H1 (cell line): Measurements from ENCODE around the gene C16orf95. TPM values are rescaled to one million over a fixed set of nuclear protein-coding genes. Genes with fewer than 3 reads are reported as not detected.

Experiments used
- CTCF ChIA-PET: fragments of 300-600 bp; sonication (Branson Sonifier 250); formaldehyde crosslinking; loops from one replicate; lab custom pipeline; 2021; ENCODE audit not compliant: partially characterized antibody; lab: Charles Lee
- POLR2A ChIA-PET: fragments of 300-600 bp; sonication (Branson Sonifier 250); formaldehyde crosslinking; loops from one replicate; lab custom pipeline; 2021; ENCODE audit warnings: inconsistent platforms; ENCODE audit not compliant: partially characterized antibody; lab: Charles Lee
- DNase-seq, 2 experiments: peaks; one replicate each; pipeline versions ENCODE4 v3.0.0 to v3.0.0-alpha.2; 2010 to 2022; ENCODE audit warnings: low spot score in 2 of 2, low read depth in 1 of 2, mixed read lengths in 1 of 2
- FAIRE-seq: peaks from 2 replicates; lab custom pipeline; 2011; peaks lifted over from hg19 to GRCh38; lab: Jason Lieb, UNC
- H2AFZ ChIP-seq: 2 replicates; pipeline ENCODE4 v1.8.1; 2012; ENCODE audit warnings: low read length, inconsistent platforms
- H2AK5ac ChIP-seq: 2 replicates; pipeline ENCODE4 v1.6.1; 2013; ENCODE audit warnings: low read depth, low read length
- H2BK120ac ChIP-seq: replicated peaks from 2 replicates; pipeline ENCODE3; 2013; ENCODE audit warnings: low read depth, low read length, inconsistent platforms
- H2BK12ac ChIP-seq: 2 replicates; pipeline ENCODE4 v1.6.1; 2013; ENCODE audit warnings: low read depth, low read length
- H2BK15ac ChIP-seq: 2 replicates; pipeline ENCODE4 v1.6.1; 2013; ENCODE audit warnings: low read length
- H2BK20ac ChIP-seq: 2 replicates; pipeline ENCODE4 v1.6.1; 2013; ENCODE audit warnings: low read length
- H2BK5ac ChIP-seq: 2 replicates; pipeline ENCODE4 v1.6.1; 2013; ENCODE audit warnings: low read depth, low read length
- H3K14ac ChIP-seq: 2 replicates; pipeline ENCODE4 v1.6.1; 2013; ENCODE audit warnings: inconsistent platforms; ENCODE audit not compliant: insufficient read length
- H3K18ac ChIP-seq: 2 replicates; pipeline ENCODE4 v1.6.1; 2013; ENCODE audit warnings: low read length; ENCODE audit errors: extremely low read depth
- H3K23ac ChIP-seq: 2 replicates; pipeline ENCODE4 v1.6.1; 2013; ENCODE audit warnings: inconsistent platforms; ENCODE audit not compliant: insufficient read length
- H3K23me2 ChIP-seq: 2 replicates; pipeline ENCODE4 v1.6.1; 2013; ENCODE audit warnings: low read depth, low read length
- H3K27ac ChIP-seq: 2 replicates; pipeline ENCODE4 v1.6.1; 2011; ENCODE audit warnings: low read depth, low read length, inconsistent platforms
- H3K27me3 ChIP-seq, 4 experiments: replicated peaks in 1 of 4; 1 replicate in 1 of 4; 2 replicates in 3 of 4; pipeline versions ENCODE4 v1.6.1 to v1.8.1; 2011 to 2013; ENCODE audit warnings: low read length in 3 of 4, mild to moderate bottlenecking in 3 of 4, inconsistent platforms in 2 of 4, mixed read lengths in 2 of 4, moderate library complexity in 1 of 4; ENCODE audit not compliant: control insufficient read depth in 3 of 4, insufficient read depth in 3 of 4; ENCODE audit errors: extremely low read depth in 1 of 4
- H3K36me3 ChIP-seq, 4 experiments: 2 replicates each; pipeline versions ENCODE4 v1.6.1 to v1.8.1; 2011 to 2013; ENCODE audit warnings: mild to moderate bottlenecking in 4 of 4, low read length in 3 of 4, moderate library complexity in 2 of 4, control low read depth in 1 of 4, inconsistent platforms in 1 of 4; ENCODE audit not compliant: insufficient read depth in 4 of 4, control insufficient read depth in 2 of 4
- H3K4ac ChIP-seq: replicated peaks from 2 replicates; pipeline ENCODE3; 2013; ENCODE audit warnings: low read length, low read depth, mixed read lengths, inconsistent platforms; ENCODE audit not compliant: insufficient read length
- H3K4me1 ChIP-seq, 4 experiments: replicated peaks in 1 of 4; 1 replicate in 1 of 4; 2 replicates in 3 of 4; pipeline versions ENCODE4 v1.6.1 to v1.8.1; 2011 to 2013; ENCODE audit warnings: low read length in 3 of 4, inconsistent platforms in 2 of 4, mixed read lengths in 1 of 4; ENCODE audit not compliant: insufficient read depth in 4 of 4, control insufficient read depth in 3 of 4
- H3K4me2 ChIP-seq, 2 experiments: 2 replicates each; pipeline versions ENCODE4 v1.6.1 to v1.8.1; 2011 to 2013; ENCODE audit warnings: low read depth in 2 of 2, low read length in 2 of 2, control low read depth in 1 of 2, inconsistent platforms in 1 of 2, mild to moderate bottlenecking in 1 of 2; ENCODE audit not compliant: insufficient read depth in 1 of 2
- H3K4me3 ChIP-seq, 4 experiments: fragments of 200-600, 300-600 bp in 1 of 4; sonication (generic), shearing (Covaris generic), sonication (Bioruptor Twin) in 1 of 4; 2 replicates each; pipeline versions ENCODE4 v1.5.1 to v1.8.1; 2011 to 2016; ENCODE audit warnings: low read length in 4 of 4, low read depth in 3 of 4, control low read depth in 2 of 4, inconsistent platforms in 2 of 4, mild to moderate bottlenecking in 2 of 4, mixed read lengths in 1 of 4, moderate library complexity in 1 of 4; ENCODE audit not compliant: insufficient read depth in 2 of 4; ENCODE audit errors: extremely low read depth in 1 of 4
- H3K56ac ChIP-seq: replicated peaks from 2 replicates; pipeline ENCODE3; 2013; ENCODE audit warnings: low read depth, mild to moderate bottlenecking, mixed read lengths, low read length, inconsistent platforms; ENCODE audit not compliant: insufficient read length
- H3K79me1 ChIP-seq: 2 replicates; pipeline ENCODE4 v1.6.1; 2013; ENCODE audit warnings: low read depth, low read length, control low read depth
- H3K79me2 ChIP-seq, 2 experiments: 2 replicates each; pipeline versions ENCODE4 v1.6.1 to v1.8.1; 2012 to 2013; ENCODE audit warnings: low read length in 2 of 2, mild to moderate bottlenecking in 2 of 2, inconsistent platforms in 1 of 2; ENCODE audit not compliant: insufficient read depth in 2 of 2, control insufficient read depth in 1 of 2
- H3K9ac ChIP-seq, 4 experiments: replicated peaks in 1 of 4; 1 replicate in 1 of 4; 2 replicates in 3 of 4; pipeline versions ENCODE4 v1.6.1 to v1.8.1; 2011 to 2013; ENCODE audit warnings: low read depth in 3 of 4, low read length in 3 of 4, control low read depth in 2 of 4, mild to moderate bottlenecking in 2 of 4, moderate library complexity in 2 of 4, inconsistent platforms in 1 of 4; ENCODE audit errors: extremely low read depth in 1 of 4
- H3K9me3 ChIP-seq, 2 experiments: 2 replicates each; pipeline versions ENCODE4 v1.6.1 to v1.8.1; 2012 to 2013; ENCODE audit warnings: mild to moderate bottlenecking in 2 of 2, moderate library complexity in 2 of 2, control low read depth in 1 of 2, inconsistent platforms in 1 of 2, low read depth in 1 of 2, low read length in 1 of 2, mixed read lengths in 1 of 2; ENCODE audit not compliant: insufficient read depth in 2 of 2
- H4K20me1 ChIP-seq, 2 experiments: replicated peaks in 1 of 2; 2 replicates each; pipeline versions ENCODE3 to v1.8.1; 2011 to 2013; ENCODE audit warnings: inconsistent platforms in 2 of 2, low read length in 2 of 2, mild to moderate bottlenecking in 1 of 2; ENCODE audit not compliant: insufficient read depth in 2 of 2, control insufficient read depth in 1 of 2
- H4K5ac ChIP-seq: 2 replicates; pipeline ENCODE4 v1.6.1; 2013; ENCODE audit warnings: low read length, low read depth, mixed read lengths, inconsistent platforms; ENCODE audit not compliant: insufficient read length
- H4K8ac ChIP-seq: 2 replicates; pipeline ENCODE4 v1.8.0; 2013; ENCODE audit warnings: mild to moderate bottlenecking, moderate library complexity, low read length, inconsistent platforms; ENCODE audit not compliant: insufficient read depth; ENCODE audit errors: extremely low read depth
- H4K91ac ChIP-seq: replicated peaks from 2 replicates; pipeline ENCODE3; 2013; ENCODE audit warnings: low read length, mixed read lengths, inconsistent platforms; ENCODE audit not compliant: insufficient read length
- SP1 ChIP-seq: IDR thresholded peaks from 2 replicates; pipeline ENCODE4 v1.6.1; 2011; ENCODE audit warnings: low read depth, low read length
- WGBS, 2 experiments: shearing (Covaris generic) in 1 of 2; methylation state at CpG; one replicate each; pipeline versions ENCODE4 v1.1.6 to v1.1.7; 2013 to 2015; ENCODE audit warnings: low lambda C conversion rate in 2 of 2, mixed read lengths in 2 of 2, inconsistent platforms in 1 of 2, low coverage in 1 of 2, missing lambda C conversion rate in 1 of 2; ENCODE audit not compliant: insufficient replicate concordance in 2 of 2, insufficient coverage in 1 of 2, insufficient read length in 1 of 2; ENCODE audit errors: extremely low coverage in 1 of 2, missing lambda C conversion rate in 1 of 2; 5-methylcytosine and 5-hydroxymethylcytosine counted together
- polyA plus RNA-seq, 7 experiments: library from polyadenylated mRNA; depleted of rRNA in 3 of 7; stranded (reverse) in 5 of 7; unstranded in 2 of 7; fragments of >200 nt in 5 of 7; fragments of 200-250 nt in 2 of 7; gene quantifications; 1 replicate in 5 of 7; 2 replicates in 1 of 7; 4 replicates in 1 of 7; pipeline versions ENCODE4 v1.2.1 to v1.2.3, GENCODE V29; 2011 to 2013; ENCODE audit warnings: missing spikeins in 2 of 7, mixed read lengths in 2 of 7
- total RNA-seq: library from RNA; stranded (reverse); fragmentation: NEBNext Ultra II Directional; extraction: Animal tissue kit (Norgen Biotek cat#: 25700); gene quantifications from 2 replicates; pipeline ENCODE4 v1.2.1, GENCODE V29; 2021

Gene C16orf95
- total and polyA plus RNA-seq, 2 of the 8 experiments (the other 6 are each of a cell fraction or from before 2014, with no cell fraction given), result 5.0 to 5.4 TPM

GRCh38 chr16:87366930-87367329 lies 49.7 kb upstream of the C16orf95 start:
- H2AFZ ChIP-seq, result no peak overlapping the region
- no peak overlapping the region for H3K4me3 ChIP-seq
- DNase-seq, result no peak
- no peak overlapping the region for H3K23ac ChIP-seq
- H4K5ac ChIP-seq, result no peak overlapping the region
- H3K23me2 ChIP-seq, result no peaks in the 10 kb centered on the region
- peaks cover 0 to 12% (median 0%) of the 10 kb centered on the region in 4 experiments; a peak in 3 of 7 replicates for H3K4me1 ChIP-seq
- H3K9me3 ChIP-seq, result no peaks in the 10 kb centered on the region
- peaks cover 0 to 28% of the 10 kb centered on the region in 2 experiments; a peak in 1 of 4 replicates for H3K79me2 ChIP-seq
- no peak overlapping the region for H3K27ac ChIP-seq
- no peaks in the 10 kb centered on the region for H3K27me3 ChIP-seq
- CTCF ChIA-PET, result interaction anchor here (1.0 to 1.5 kb wide), 2 partner anchors 19 to 27 kb away, joined by 3 read pairs; no protein-coding TSS in a partner anchor
- no peak overlapping the region for H3K18ac ChIP-seq
- no peak overlapping the region for H3K14ac ChIP-seq
- no peak overlapping the region for H3K4me2 ChIP-seq
- H4K20me1 ChIP-seq, result peaks cover 4 to 17% of the 10 kb centered on the region in 2 experiments
- no peak overlapping the region for H2BK15ac ChIP-seq
- peaks cover 0 to 2% (median 0%) of the 10 kb centered on the region in 4 experiments; a peak in 1 of 8 replicates for H3K36me3 ChIP-seq
- H4K91ac ChIP-seq, result no peak overlapping the region
- no peak overlapping the region for H2BK120ac ChIP-seq
- peaks cover 9% of the 10 kb centered on the region for H3K79me1 ChIP-seq
- H2BK20ac ChIP-seq, result no peak overlapping the region
- FAIRE-seq, result no peak
- TF ChIP-seq SP1, result no peak
- TF ChIP-seq, all 59 proteins: peak for 0
- no peak overlapping the region for H2BK5ac ChIP-seq
- H4K8ac ChIP-seq, result no peak overlapping the region
- 92% methylated on average over 1 of the region's 1 CpG; no CpG with 5 or more reads in 1 of the 2 experiments for WGBS, 2 experiments
- H3K9ac ChIP-seq, result no peak overlapping the region
- POLR2A ChIA-PET, result no interaction called here
- no peak overlapping the region for H2AK5ac ChIP-seq
- no peak overlapping the region for H2BK12ac ChIP-seq
- no peak overlapping the region for H3K4ac ChIP-seq
- no peak overlapping the region for H3K56ac ChIP-seq
